ENCODE results near the gene CCDC85B.
"Not testable (repeated sequence)": the region's sequence is repeated elsewhere in the genome, so short reads cannot be mapped to it uniquely, and the experiment has no call there.

CCDC85B gene

GRCh38 chr11:65890324-65891218 is at the start of gene CCDC85B:
CCDC85B (plus strand) TSS chr11:65890673; CDS start chr11:65890784, 111 bp downstream.
- DNase-seq, result peak; percentile 97

- no peak for DNase-seq
Observed at GRCh38 chr11:65842144-65842543, 48.3 kb upstream of the CCDC85B start.

- DNase-seq, result no peak
Observed at GRCh38 chr11:65843811-65844210, 46.7 kb upstream of the CCDC85B start.

GRCh38 chr11:65844231-65844872 is 46.1 kb upstream of the CCDC85B start:
- no peak for DNase-seq

- DNase-seq, result no peak
Observed at GRCh38 chr11:65847746-65848145, 42.7 kb upstream of the CCDC85B start.

GRCh38 chr11:65848693-65849092 is 41.8 kb upstream of the CCDC85B start:
- not testable (repeated sequence) for DNase-seq

GRCh38 chr11:65849366-65849765 is 41.1 kb upstream of the CCDC85B start:
- no peak for DNase-seq

GRCh38 chr11:65849771-65850216 is 40.7 kb upstream of the CCDC85B start:
- no peak for DNase-seq

GRCh38 chr11:65850217-65851082 is 40.0 kb upstream of the CCDC85B start:
- DNase-seq, result no peak

- no peak for DNase-seq
Observed at GRCh38 chr11:65851083-65851579, 39.3 kb upstream of the CCDC85B start.

- no peak for DNase-seq
Observed at GRCh38 chr11:65851811-65852507, 38.5 kb upstream of the CCDC85B start.

GRCh38 chr11:65852508-65853245 is 37.8 kb upstream of the CCDC85B start:
- no peak for DNase-seq

- no peak for DNase-seq
Observed at GRCh38 chr11:65853246-65853979, 37.1 kb upstream of the CCDC85B start.

- no peak for DNase-seq
Observed at GRCh38 chr11:65854161-65854592, 36.3 kb upstream of the CCDC85B start.

- DNase-seq, result no peak
Observed at GRCh38 chr11:65854852-65855837, 35.3 kb upstream of the CCDC85B start.

GRCh38 chr11:65855927-65856363 is 34.5 kb upstream of the CCDC85B start:
- DNase-seq, result no peak

- DNase-seq, result peak; percentile 73
Observed at GRCh38 chr11:65856689-65857499, 33.6 kb upstream of the CCDC85B start.

- DNase-seq, result no peak
Observed at GRCh38 chr11:65857500-65857852, 33.0 kb upstream of the CCDC85B start.
